IPS-18a (cell line): ENCODE data around the gene HASPIN.

Source experiments
- H3K27ac ChIP-seq: one replicate; pipeline ENCODE4 v1.5.1; 2013; ENCODE audit warnings: low read length
- H3K27me3 ChIP-seq: one replicate; pipeline ENCODE4 v1.6.1; 2013; ENCODE audit warnings: mild to moderate bottlenecking, low read length; ENCODE audit not compliant: control insufficient read depth, insufficient read depth
- H3K36me3 ChIP-seq: one replicate; pipeline ENCODE4 v1.6.1; 2013; ENCODE audit warnings: low read depth, low read length; ENCODE audit not compliant: control insufficient read depth
- H3K4me1 ChIP-seq: one replicate; pipeline ENCODE4 v1.6.1; 2013; ENCODE audit warnings: low read depth, low read length; ENCODE audit not compliant: control insufficient read depth
- H3K4me3 ChIP-seq: one replicate; pipeline ENCODE4 v1.5.1; 2013; ENCODE audit warnings: low read length
- H3K9ac ChIP-seq: one replicate; pipeline ENCODE4 v1.6.1; 2013; ENCODE audit warnings: mild to moderate bottlenecking, low read length, moderate library complexity
- H3K9me3 ChIP-seq: one replicate; pipeline ENCODE4 v1.6.1; 2013; ENCODE audit warnings: low read depth, low read length; ENCODE audit not compliant: control insufficient read depth

HASPIN gene

GRCh38 chr17:3772764-3773163 is 49.1 kb downstream of the HASPIN start:
- no peak overlapping the region for H3K9ac ChIP-seq
- no peaks in the 10 kb centered on the region for H3K36me3 ChIP-seq
- H3K4me3 ChIP-seq: no peak overlapping the region
- no peaks in the 10 kb centered on the region for H3K27me3 ChIP-seq
- H3K4me1 ChIP-seq: no peaks in the 10 kb centered on the region
- no peaks in the 10 kb centered on the region for H3K9me3 ChIP-seq
- no peak overlapping the region for H3K27ac ChIP-seq

- H3K4me1 ChIP-seq: no peaks in the 10 kb centered on the region
- H3K9me3 ChIP-seq: no peaks in the 10 kb centered on the region
- H3K36me3 ChIP-seq: no peaks in the 10 kb centered on the region
- H3K27me3 ChIP-seq: no peaks in the 10 kb centered on the region
- no peak overlapping the region for H3K27ac ChIP-seq
- H3K4me3 ChIP-seq: no peak overlapping the region
- no peak overlapping the region for H3K9ac ChIP-seq
Observed at GRCh38 chr17:3773511-3773910, 49.8 kb downstream of the HASPIN start.

- Histone ChIP-seq H3K4me3 (no peak overlapping the region), H3K36me3 (no peaks in the 10 kb centered on the region), H3K9me3 (no peaks in the 10 kb centered on the region), H3K4me1 (no peaks in the 10 kb centered on the region), H3K9ac (no peak overlapping the region), H3K27ac (no peak overlapping the region), H3K27me3 (no peaks in the 10 kb centered on the region)
Observed at GRCh38 chr17:3773966-3774365, 50.3 kb downstream of the HASPIN start.
